OCI-M2 (cell line): ENCODE results near the gene PRDX6.
A peak's percentile ranks its signal among the peaks of the same experiment; 100 is the strongest.
"Not testable (repeated sequence)": the region's sequence is repeated elsewhere in the genome, so short reads cannot be mapped to it uniquely, and the experiment has no call there.

Experiments
- DNase-seq: peaks from one replicate; lab custom pipeline; 2025; ENCODE audit not compliant: unreplicated experiment; lab: John Stamatoyannopoulos, UW

Gene PRDX6, protein sequence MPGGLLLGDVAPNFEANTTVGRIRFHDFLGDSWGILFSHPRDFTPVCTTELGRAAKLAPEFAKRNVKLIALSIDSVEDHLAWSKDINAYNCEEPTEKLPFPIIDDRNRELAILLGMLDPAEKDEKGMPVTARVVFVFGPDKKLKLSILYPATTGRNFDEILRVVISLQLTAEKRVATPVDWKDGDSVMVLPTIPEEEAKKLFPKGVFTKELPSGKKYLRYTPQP

GRCh38 chr1:173477286-173478093 is at the start of gene PRDX6:
PRDX6 (plus strand) TSS chr1:173477335; CDS start chr1:173477398, 63 bp downstream.
- DNase-seq = no peak

DNA sequence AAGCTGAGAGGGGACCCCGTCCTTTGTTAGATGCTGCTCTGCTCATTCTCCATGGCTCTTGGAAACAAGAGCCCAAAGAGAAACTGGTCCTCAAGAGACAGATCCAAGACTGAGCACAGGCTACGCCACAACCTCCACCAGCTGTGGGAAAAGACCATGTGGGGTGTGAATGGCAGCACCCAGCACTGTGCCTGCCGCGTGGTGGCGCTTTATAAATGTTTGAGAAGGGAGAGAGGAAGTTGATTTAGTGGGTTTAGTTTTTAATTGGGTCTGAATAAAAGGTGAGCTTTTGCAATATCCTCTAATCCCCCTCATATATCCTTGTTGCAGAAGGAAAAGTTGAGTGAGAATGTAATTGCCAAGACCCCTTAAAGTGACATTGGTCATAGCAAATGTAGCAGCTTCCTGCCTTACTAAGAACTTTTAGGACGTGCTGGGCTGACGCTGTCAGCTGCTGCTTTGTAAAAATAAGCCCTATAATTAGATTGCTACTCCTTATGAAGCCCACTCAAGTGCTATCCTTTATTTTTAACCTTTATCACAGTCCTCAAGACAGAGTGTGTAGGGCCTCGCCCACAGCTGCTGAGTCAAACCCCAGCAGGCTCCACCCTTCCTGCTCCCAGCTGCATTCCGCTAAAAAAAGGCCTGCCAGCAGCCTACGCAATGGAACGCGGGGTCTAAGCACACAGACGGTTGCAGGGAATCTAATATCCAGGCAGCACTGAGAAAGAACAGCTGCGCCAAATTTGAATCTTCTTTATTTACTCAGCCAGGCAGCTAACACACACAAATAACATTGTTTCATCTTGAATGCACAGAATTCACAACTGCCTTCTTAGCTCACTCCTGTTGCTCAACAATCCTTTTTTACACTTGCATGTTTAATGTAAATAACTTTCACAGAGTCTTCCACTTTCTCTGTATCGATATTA is 47.4 kb upstream of the PRDX6 start:
- DNase-seq = peak; percentile 65

DNA sequence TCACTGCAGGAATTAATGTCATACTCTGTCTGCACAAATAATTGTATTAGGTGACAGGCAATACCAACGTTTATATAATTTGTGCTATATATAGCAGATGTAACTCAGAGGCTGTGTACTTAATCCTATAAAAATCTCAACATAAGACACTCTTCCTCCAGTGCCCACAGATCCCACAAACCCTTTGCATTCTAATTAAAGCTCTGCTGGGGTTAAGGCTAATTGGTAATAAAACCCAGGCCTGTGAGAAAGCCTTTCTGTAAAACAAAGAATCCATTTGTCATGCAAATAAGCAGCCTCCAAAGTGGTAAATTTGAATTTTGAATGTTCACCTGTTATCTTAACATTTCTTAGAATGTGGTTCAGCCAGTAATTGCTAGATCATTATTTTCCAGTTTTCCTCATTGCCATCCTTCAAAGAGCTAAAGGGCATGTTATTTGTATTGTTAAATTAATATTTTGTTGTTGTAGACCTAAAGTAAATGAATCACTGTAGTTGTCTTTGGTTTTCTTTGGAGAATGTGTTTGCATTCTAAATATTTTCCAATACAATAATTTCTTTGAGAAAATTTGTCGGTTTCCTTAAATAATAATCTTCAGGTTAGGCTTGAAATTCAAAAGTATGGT is 46.3 kb upstream of the PRDX6 start:
- DNase-seq = no peak

DNA sequence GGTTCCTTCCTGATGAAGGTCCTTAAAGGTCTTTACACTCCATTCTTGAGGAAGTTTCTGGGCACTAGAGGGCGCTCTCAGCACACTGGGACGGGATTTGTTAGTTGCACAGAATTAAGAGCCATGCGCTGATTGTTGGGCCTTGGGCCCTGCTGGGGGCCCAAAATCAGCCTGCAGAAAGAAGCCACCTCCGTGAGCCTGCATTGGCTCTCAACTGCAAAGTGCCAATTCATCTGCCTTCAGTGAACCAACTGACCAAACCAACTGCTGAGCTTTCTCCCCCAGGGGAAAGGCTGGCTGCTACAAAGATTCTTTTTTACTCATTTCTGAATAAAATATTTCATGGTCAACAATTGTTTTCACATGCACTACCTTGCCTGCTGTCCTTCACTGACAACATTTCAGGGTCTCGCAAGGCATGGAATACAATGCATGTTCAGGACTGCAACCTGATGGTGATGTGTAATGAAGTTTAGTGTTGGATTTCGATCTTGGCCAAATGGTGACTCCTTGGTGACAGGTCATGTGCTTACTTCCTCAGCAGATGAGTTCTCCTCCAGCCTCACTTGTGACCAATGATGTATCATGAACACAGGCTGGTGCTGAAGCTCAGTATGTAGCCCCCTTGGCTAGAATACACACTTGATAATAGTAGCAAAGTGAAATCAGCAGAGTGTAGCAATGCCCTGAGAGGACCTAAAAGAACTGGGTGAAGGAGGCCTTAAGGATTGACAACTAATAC is 45.7 kb upstream of the PRDX6 start:
- DNase-seq = peak; percentile 45

DNA sequence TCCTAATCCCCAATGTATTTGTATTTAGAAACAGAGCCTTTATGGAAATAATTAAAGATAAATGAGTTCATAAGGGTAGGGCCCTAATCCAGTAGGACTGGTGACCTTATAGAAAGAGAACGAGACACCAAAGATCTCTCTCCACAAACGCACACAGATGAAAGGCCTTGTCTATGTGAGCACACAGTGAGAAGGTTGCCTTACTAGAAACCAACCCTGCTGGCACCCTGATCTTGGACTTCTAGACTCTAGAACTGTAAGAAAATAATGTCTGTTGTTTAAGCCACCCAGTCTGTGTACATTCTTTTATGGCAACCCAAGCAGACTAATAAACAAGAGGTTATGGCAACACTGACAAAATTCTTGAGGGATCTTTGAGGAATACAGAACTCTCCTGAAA is 44.8 kb upstream of the PRDX6 start:
- DNase-seq = no peak

- DNase-seq = no peak
Measured at GRCh38 chr1:173433751-173434326, 43.3 kb upstream of the PRDX6 start.

DNA sequence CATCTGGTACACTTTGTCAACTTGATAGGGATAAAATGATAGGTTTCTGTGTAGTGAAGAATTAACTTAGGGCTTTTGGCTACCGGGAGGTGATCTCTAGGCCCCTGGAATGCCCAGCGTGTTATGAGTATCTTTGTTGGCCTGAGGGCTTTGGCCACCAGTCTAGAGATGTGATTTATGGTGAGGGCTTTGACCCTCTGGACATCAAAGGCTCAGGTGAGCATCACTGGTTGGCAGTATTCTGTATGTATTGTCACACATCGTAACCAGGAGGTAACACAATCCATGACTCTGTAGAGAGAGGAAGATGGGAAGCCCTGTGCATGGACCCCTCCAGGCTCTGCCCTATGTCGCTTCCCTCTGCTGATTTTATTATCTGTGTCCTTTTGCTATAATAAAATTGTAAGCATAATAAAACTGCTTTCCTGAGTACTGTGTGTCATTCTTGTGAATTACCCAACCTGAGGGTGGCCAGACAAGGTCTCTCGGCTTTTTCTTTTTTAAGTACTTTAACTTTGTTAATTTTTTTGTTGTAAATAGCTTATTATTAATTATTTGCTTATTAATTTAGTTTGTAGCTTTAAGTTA is 40.2 kb upstream of the PRDX6 start:
- DNase-seq = no peak

DNA sequence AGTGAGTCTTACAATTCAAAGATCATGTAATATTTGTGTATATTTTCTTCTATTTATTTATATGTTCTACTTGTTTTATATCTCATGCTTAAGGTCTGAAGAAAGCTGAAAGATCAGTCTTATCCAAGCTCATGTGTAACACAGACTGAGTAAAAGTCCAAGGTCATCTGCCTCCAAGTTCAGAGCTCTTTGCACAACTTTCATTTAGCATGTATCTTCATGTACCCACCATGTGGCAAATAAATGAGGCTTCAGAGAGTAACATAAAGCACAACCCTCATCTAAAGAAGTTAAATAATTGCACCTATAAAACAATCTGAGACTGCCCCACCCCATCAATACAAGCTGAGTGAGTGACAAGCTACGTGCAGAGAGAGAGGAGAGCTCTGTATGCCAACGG is 38.5 kb upstream of the PRDX6 start:
- DNase-seq = no peak

- no peak for DNase-seq
Measured at GRCh38 chr1:173440430-173440829, 36.7 kb upstream of the PRDX6 start.

- DNase-seq = no peak
Measured at GRCh38 chr1:173444757-173445156, 32.4 kb upstream of the PRDX6 start.

GRCh38 chr1:173445164-173445563 is 32.0 kb upstream of the PRDX6 start:
- DNase-seq = no peak

- no peak for DNase-seq
Measured at GRCh38 chr1:173445656-173446055, 31.5 kb upstream of the PRDX6 start.

DNA sequence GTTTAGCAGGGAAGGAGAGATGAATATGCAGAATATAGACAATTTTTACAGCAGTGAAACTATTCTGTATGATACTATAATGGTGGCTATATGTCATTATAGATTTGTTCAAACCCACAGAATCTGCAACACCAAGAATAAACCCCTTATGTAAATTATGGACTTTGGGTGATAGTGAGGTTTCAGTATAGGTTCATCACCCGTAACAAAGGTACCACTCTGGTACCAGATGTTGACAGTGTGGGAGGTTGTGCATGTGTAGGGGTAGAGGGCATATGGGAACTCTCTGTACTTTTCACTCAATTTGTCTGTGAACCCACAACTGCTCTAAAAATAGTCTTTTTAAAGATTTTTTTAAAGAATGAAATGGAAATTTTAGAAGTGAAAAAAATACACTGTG is 29.9 kb upstream of the PRDX6 start:
- no peak for DNase-seq

GRCh38 chr1:173448945-173449344 is 28.2 kb upstream of the PRDX6 start:
- no peak for DNase-seq

DNA sequence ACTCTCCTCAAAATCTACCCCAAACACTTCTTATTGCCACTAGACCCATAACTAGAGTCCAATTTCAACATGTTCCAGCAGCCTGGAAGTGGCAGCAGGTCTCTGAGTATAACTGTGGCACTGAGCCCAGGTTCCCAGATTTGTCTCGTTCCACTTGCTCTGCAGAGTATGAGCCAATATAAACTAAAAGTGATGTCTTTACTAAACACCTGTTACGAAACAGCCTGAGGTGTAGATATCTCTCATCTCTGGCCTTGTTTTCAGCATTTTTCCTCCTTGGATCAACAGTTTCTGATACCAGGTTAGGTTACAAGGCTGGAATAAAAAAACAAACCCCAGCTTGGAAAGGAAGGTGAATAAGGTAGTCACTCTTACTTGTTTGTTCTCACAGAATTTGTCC is 25.2 kb upstream of the PRDX6 start:
- no peak for DNase-seq

DNA sequence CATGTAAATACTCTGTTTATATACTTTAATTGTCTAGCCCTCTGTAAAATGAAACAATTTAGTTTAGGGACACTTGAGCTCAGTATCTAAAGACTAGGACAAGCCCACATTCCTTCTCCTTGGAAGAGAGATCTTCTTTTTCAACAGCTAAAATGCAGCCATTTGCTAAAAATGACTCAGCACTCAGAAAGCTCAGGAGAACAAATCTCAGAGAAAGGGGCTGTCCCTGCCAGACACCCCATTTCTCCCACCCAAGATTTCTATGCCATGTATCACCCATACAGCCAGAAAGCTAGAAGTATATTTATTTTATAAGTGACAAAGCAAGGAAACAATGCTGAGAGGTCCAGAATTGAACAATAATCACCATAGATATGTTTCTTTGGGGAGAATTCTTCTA is 23.2 kb upstream of the PRDX6 start:
- DNase-seq = no peak

DNA sequence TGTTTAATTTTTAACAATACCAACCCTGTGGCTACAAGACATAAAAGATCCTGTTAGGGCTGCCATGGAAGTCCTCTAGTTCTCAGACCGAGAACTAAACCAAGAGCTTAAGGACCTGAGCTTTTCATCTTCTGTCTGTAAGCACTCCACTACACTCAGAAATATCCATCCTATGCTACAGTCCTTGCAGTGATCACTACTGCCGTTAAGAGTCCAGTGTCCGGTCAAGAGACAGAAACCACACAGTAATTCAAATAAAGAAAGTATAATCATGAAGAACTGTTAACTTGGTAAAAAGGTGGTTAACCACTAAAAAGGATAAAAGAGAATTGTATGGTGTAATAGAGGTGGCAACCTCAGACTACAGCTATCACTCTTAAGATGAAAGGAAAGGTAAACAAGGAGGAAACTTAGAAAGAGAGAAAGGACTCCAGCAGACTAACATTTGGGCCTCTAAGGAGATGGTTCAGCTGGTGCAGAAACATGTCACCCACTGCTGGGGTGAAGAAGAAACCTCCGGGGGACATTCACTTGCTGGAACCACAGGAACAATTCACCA is 22.1 kb upstream of the PRDX6 start:
- DNase-seq = no peak

DNA sequence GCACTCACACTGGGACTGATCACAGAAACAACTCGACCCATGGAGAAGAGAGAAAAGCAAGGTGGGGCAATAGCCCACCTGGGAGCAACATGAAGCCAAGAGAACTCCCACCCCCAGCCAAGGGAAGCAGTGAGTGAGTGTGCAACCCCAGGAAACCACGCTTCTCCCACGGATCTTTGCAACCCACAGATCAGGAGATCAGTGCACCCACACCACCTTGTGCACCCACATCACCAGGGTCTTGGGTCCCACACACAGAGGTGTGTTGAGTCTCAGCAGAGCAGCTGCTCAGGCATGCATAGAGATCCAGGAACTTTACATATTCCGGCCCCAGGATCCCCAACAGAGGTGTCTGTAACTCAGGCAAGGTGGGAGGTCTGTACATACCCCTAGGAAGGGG is 17.2 kb upstream of the PRDX6 start:
- DNase-seq = no peak

DNA sequence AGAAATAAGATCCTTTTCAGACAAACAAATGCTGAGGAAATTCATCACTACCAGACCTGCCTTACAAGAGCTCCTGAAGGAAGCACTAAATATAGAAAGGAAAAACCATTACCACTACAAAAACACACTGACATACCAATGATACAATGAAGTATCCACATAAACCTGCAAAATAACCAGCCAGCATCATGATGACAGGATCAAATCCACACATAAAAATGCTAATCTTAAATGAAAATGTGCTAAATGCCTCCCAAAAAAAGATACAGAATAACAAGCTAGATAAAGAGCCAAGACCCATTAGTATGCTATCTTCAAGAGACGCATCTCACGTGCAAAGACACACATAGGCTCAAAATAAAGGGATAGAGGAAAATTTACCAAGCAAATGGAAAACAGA is 14.5 kb upstream of the PRDX6 start:
- DNase-seq = not testable (repeated sequence)
